CD14-positive monocyte (primary cell): ENCODE data around the gene SLC45A3. TPM values are rescaled to one million over a fixed set of nuclear protein-coding genes. Genes with fewer than 3 reads are reported as not detected.
A peak's percentile ranks its signal among the peaks of the same experiment; 100 is the strongest.

Source experiments
- DNase-seq, 3 donors: peaks; one replicate each; pipeline ENCODE4 v3.0.0-alpha.2; 2011 to 2022
- H2AFZ ChIP-seq: 2 replicates; pipeline ENCODE4 v1.6.0; 2012; ENCODE audit warnings: mild to moderate bottlenecking, low read depth, low read length, inconsistent platforms; ENCODE audit not compliant: insufficient read depth, poor library complexity, severe bottlenecking
- H3K27ac ChIP-seq, 2 donors: 1 replicate in 1 of 2; 2 replicates in 1 of 2; pipeline ENCODE4 v1.5.1; 2012 to 2013; ENCODE audit warnings: low read length in 2 of 2, control low read depth in 1 of 2, inconsistent platforms in 1 of 2, low read depth in 1 of 2, mild to moderate bottlenecking in 1 of 2
- H3K27me3 ChIP-seq, 2 donors: one replicate each; pipeline versions ENCODE4 v1.6.0 to v1.6.1; 2011 to 2013; ENCODE audit warnings: low read length in 2 of 2; ENCODE audit not compliant: control insufficient read depth in 2 of 2, insufficient read depth in 2 of 2
- H3K36me3 ChIP-seq, 2 donors: replicated peaks in 1 of 2; 1 replicate in 1 of 2; 2 replicates in 1 of 2; pipeline versions ENCODE4 v1.5.1 to v1.6.1; 2012 to 2013; ENCODE audit warnings: low read length in 2 of 2, control low read depth in 1 of 2, inconsistent platforms in 1 of 2, mild to moderate bottlenecking in 1 of 2; ENCODE audit not compliant: insufficient read depth in 2 of 2, control insufficient read depth in 1 of 2
- H3K4me1 ChIP-seq, 2 donors: 1 replicate in 1 of 2; 2 replicates in 1 of 2; pipeline versions ENCODE4 v1.5.1 to v1.6.1; 2012 to 2013; ENCODE audit warnings: low read length in 2 of 2, control low read depth in 1 of 2, inconsistent platforms in 1 of 2, mild to moderate bottlenecking in 1 of 2, moderate library complexity in 1 of 2; ENCODE audit not compliant: insufficient read depth in 2 of 2, control insufficient read depth in 1 of 2
- H3K4me2 ChIP-seq: replicated peaks from 2 replicates; pipeline ENCODE3; 2012; ENCODE audit warnings: low read length, moderate library complexity, mild to moderate bottlenecking; ENCODE audit not compliant: poor library complexity, severe bottlenecking; ENCODE audit errors: extremely low read depth
- H3K4me3 ChIP-seq, 3 experiments: fragments of 200-600 bp in 1 of 3; sonication (generic) in 1 of 3; replicated peaks in 1 of 3; 1 replicate in 2 of 3; 2 replicates in 1 of 3; pipeline ENCODE4 v1.5.1; 2011 to 2013; ENCODE audit warnings: low read length in 3 of 3, mild to moderate bottlenecking in 3 of 3, control low read depth in 2 of 3, low read depth in 2 of 3, inconsistent platforms in 1 of 3, moderate library complexity in 1 of 3
- H3K79me2 ChIP-seq: 2 replicates; pipeline ENCODE4 v1.6.0; 2012; ENCODE audit warnings: mild to moderate bottlenecking, control low read depth, inconsistent platforms, low read length, moderate library complexity; ENCODE audit not compliant: insufficient read depth
- H3K9ac ChIP-seq: 2 replicates; pipeline ENCODE4 v1.6.0; 2017; ENCODE audit warnings: low read length, mild to moderate bottlenecking; ENCODE audit not compliant: insufficient read depth, poor library complexity, severe bottlenecking
- H3K9me3 ChIP-seq, 2 donors: replicated peaks in 1 of 2; 1 replicate in 1 of 2; 2 replicates in 1 of 2; pipeline versions ENCODE4 v1.5.1 to v1.6.1; 2012 to 2013; ENCODE audit warnings: low read length in 2 of 2, control low read depth in 1 of 2; ENCODE audit not compliant: control insufficient read depth in 1 of 2, insufficient read depth in 1 of 2
- H4K20me1 ChIP-seq: 2 replicates; pipeline ENCODE4 v1.6.0; 2012; ENCODE audit warnings: mild to moderate bottlenecking, low read length, control low read depth, moderate library complexity; ENCODE audit not compliant: insufficient read depth
- H3K27ac Mint-ChIP-seq, 7 donors: one replicate each; pipeline ENCODE4 v1.8.0; 2020; ENCODE audit warnings: mild to moderate bottlenecking in 7 of 7, mixed read lengths in 7 of 7, moderate library complexity in 6 of 7, inconsistent platforms in 2 of 7
- H3K27me3 Mint-ChIP-seq, 3 donors: one replicate each; pipeline ENCODE4 v1.8.0; 2021 to 2022; ENCODE audit warnings: low read depth in 3 of 3, mild to moderate bottlenecking in 3 of 3, mixed read lengths in 3 of 3, moderate library complexity in 3 of 3, inconsistent platforms in 1 of 3
- H3K36me3 Mint-ChIP-seq, 2 donors: one replicate each; pipeline ENCODE4 v1.8.0; 2020; ENCODE audit warnings: mixed read lengths in 2 of 2, inconsistent platforms in 1 of 2, mild to moderate bottlenecking in 1 of 2
- H3K4me1 Mint-ChIP-seq: one replicate; pipeline ENCODE4 v1.8.0; 2020; ENCODE audit warnings: mild to moderate bottlenecking, mixed read lengths
- H3K4me3 Mint-ChIP-seq, 2 donors: one replicate each; pipeline ENCODE4 v1.8.0; 2020; ENCODE audit warnings: mild to moderate bottlenecking in 2 of 2, mixed read lengths in 2 of 2, moderate library complexity in 1 of 2
- H3K9me3 Mint-ChIP-seq, 7 donors: one replicate each; pipeline ENCODE4 v1.8.0; 2020 to 2022; ENCODE audit warnings: mixed read lengths in 7 of 7, mild to moderate bottlenecking in 6 of 7, moderate library complexity in 6 of 7, inconsistent platforms in 2 of 7
- WGBS: methylation state at CpG from one replicate; pipeline ENCODE4 v1.1.5; 2013; ENCODE audit warnings: missing lambda C conversion rate; ENCODE audit not compliant: insufficient coverage; 5-methylcytosine and 5-hydroxymethylcytosine counted together
- intact Hi-C, 2 donors: fragments of 100-400 bp; cut with micrococcal nuclease; formaldehyde crosslinking; loops; one replicate each; pipeline versions ENCODE4 v1.15.0 to v1.15.1; 2023
- polyA plus RNA-seq, 3 donors: library from polyadenylated mRNA; depleted of rRNA in 1 of 3; unstranded in 2 of 3; stranded (reverse) in 1 of 3; fragments of 300-500 nt in 2 of 3; fragments of >200 nt in 1 of 3; fragmentation: Illumina TruSeq in 2 of 3; gene quantifications; 1 replicate in 2 of 3; 2 replicates in 1 of 3; pipeline ENCODE4 v1.2.3, GENCODE V29; 2012 to 2021
- small RNA-seq: library from RNA; depleted of rRNA; stranded (forward); fragments of <200 nt; gene quantifications from one replicate; pipeline ENCODE3, GENCODE V24; 2012; ENCODE audit warnings: low read depth; ENCODE audit not compliant: insufficient read length
- TF ChIP-seq, protein P1 (sequence below): fragments of 200-600 bp; IDR thresholded peaks from one replicate; pipeline ENCODE4 v1.8.0; 2022; ENCODE audit warnings: antibody characterized with exemption, mild to moderate bottlenecking

The SLC45A3 gene
- polyA plus RNA-seq, 3 donors = 0.11 to 0.61 TPM; not detected in 1

DNA sequence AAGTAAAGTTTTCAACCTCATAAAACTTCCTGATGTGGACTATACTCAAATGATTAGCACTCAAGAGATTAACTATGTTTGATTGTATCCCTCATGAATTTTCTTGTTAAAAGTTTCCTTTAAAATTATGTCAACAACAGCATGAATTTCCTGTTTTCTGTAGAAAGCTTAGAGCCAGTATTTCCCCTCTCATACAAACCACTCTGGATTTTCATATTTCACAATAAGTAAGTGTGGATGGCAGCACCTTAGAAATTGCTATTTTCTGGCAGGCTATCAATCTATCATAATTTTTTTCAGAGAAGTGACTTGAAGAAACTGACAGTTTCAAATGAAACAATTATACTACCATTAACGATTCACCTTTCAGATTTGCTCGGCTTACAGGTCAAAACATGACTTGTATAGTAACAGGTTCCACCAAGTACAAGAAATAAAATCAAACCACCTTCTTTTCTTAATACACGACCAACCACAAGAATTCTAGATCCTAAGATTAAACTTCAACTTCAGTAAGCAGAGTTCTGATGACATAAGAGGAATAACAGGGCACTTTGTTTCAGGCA, 69.3 kb downstream of the SLC45A3 start:
- Histone ChIP-seq H3K9ac (no peak overlapping the region), H3K4me1 (peaks cover 5 to 17% of the 10 kb centered on the region in 2 donors), H3K9me3 (no peaks in the 10 kb centered on the region), H3K4me2 (no peak overlapping the region), H4K20me1 (peaks cover 52% of the 10 kb centered on the region), H3K27ac (peak overlapping the region in 1 of 2 donors; percentile 56), H3K79me2 (peaks cover 20% of the 10 kb centered on the region), H3K27me3 (no peaks in the 10 kb centered on the region), H2AFZ (no peak overlapping the region), H3K4me3 (no peak overlapping the region), H3K36me3 (peaks cover 60 to 75% of the 10 kb centered on the region in 2 donors)
- 58% methylated on average over 2 of the region's 3 CpGs for WGBS
- Mint-ChIP-seq H3K36me3 (peaks cover 70 to 85% of the 10 kb centered on the region in 2 donors), H3K4me3 (no peak overlapping the region), H3K4me1 (peaks cover 17% of the 10 kb centered on the region), H3K27me3 (no peaks in the 10 kb centered on the region), H3K27ac (peak overlapping the region in 4 of 7 donors; percentile 49 to 81 (median 62)), H3K9me3 (peaks cover 0 to 2% (median 0%) of the 10 kb centered on the region in 7 donors)
- TF ChIP-seq, protein P1, sequence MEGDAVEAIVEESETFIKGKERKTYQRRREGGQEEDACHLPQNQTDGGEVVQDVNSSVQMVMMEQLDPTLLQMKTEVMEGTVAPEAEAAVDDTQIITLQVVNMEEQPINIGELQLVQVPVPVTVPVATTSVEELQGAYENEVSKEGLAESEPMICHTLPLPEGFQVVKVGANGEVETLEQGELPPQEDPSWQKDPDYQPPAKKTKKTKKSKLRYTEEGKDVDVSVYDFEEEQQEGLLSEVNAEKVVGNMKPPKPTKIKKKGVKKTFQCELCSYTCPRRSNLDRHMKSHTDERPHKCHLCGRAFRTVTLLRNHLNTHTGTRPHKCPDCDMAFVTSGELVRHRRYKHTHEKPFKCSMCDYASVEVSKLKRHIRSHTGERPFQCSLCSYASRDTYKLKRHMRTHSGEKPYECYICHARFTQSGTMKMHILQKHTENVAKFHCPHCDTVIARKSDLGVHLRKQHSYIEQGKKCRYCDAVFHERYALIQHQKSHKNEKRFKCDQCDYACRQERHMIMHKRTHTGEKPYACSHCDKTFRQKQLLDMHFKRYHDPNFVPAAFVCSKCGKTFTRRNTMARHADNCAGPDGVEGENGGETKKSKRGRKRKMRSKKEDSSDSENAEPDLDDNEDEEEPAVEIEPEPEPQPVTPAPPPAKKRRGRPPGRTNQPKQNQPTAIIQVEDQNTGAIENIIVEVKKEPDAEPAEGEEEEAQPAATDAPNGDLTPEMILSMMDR = no peak
- no peak for DNase-seq
- intact Hi-C loops = no loop called here

DNA sequence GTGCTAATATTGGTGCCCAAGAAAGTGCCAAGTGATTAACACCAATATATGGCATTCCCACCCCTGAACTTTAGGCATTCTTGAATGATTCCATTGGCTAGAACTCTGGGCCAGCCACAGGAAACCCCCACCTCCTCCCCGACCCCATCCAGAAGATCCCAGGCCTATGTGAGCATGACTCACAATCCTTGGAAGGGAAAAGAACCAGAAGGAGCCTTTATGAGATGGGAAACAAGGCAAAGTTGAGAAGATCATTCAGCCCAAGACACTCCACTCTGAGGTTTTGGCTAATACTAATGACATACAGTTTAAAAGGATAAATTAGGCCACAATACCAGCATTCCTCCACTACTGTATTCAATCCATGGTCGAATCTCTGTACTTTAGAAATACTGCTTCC, 70.3 kb downstream of the SLC45A3 start:
- H4K20me1 ChIP-seq = peaks cover 53% of the 10 kb centered on the region
- no peaks in the 10 kb centered on the region for H3K27me3 Mint-ChIP-seq
- H3K4me3 ChIP-seq = no peak overlapping the region
- WGBS = no CpG with 5 or more reads among the region's 2 CpGs
- H3K36me3 Mint-ChIP-seq = peaks cover 63 to 76% of the 10 kb centered on the region in 2 donors
- no peak overlapping the region for H3K4me2 ChIP-seq
- peaks cover 25% of the 10 kb centered on the region for H3K4me1 Mint-ChIP-seq
- H3K9ac ChIP-seq = no peak overlapping the region
- H3K4me1 ChIP-seq = peaks cover 15 to 26% of the 10 kb centered on the region in 2 donors
- no peak for DNase-seq
- H3K27me3 ChIP-seq = no peaks in the 10 kb centered on the region
- TF ChIP-seq, protein P1 = no peak
- H3K36me3 ChIP-seq = peaks cover 52 to 65% of the 10 kb centered on the region in 2 donors
- no peak overlapping the region for H3K27ac Mint-ChIP-seq
- intact Hi-C loops = no loop called here
- H3K9me3 ChIP-seq = no peaks in the 10 kb centered on the region
- no peak overlapping the region for H2AFZ ChIP-seq
- peaks cover 0 to 2% (median 0%) of the 10 kb centered on the region in 7 donors for H3K9me3 Mint-ChIP-seq
- no peak overlapping the region for H3K4me3 Mint-ChIP-seq
- peak overlapping the region in 1 of 2 donors; percentile 56 for H3K27ac ChIP-seq
- H3K79me2 ChIP-seq = peaks cover 20% of the 10 kb centered on the region

Small RNA genes within 50 kb of the gene (small RNA-seq; reads per million reads assigned to genes)
- gene RF00017 = not detected

Other genes starting within 250 kb of the SLC45A3 start
- not detected for gene BLACAT1, start 224.5 kb downstream of the SLC45A3 start, polyA plus RNA-seq
- gene CDK18, start 175.8 kb downstream of the SLC45A3 start, polyA plus RNA-seq = 1 to 10 TPM in 1 of 3 donors, under 1 TPM in 2; 0.48 to 4.4 (median 0.66) TPM
- gene ELK4, start 48.5 kb downstream of the SLC45A3 start, polyA plus RNA-seq = 1 to 10 TPM; 1.4 to 9.0 (median 2.6) TPM
- 1 to 10 TPM; 4.2 to 4.9 (median 4.2) TPM for gene NUCKS1, start 69.7 kb upstream of the SLC45A3 start, polyA plus RNA-seq
- 10 to 100 TPM; 23.2 to 32.2 (median 31.5) TPM for gene RAB29, start 95.0 kb upstream of the SLC45A3 start, polyA plus RNA-seq
- gene SLC41A1, start 132.7 kb upstream of the SLC45A3 start, polyA plus RNA-seq = 1 to 10 TPM in 2 of 3 donors, under 1 TPM in 1; 0.54 to 2.3 (median 1.1) TPM
- gene PM20D1, start 169.6 kb upstream of the SLC45A3 start, polyA plus RNA-seq = not detected